OCI-LY1 (cell line): ENCODE data around the gene ITLN1.

Experiments used
- H2AFZ ChIP-seq: fragments of 200-600 bp; sonication (generic), shearing (Covaris generic); 2 replicates; pipeline ENCODE4 v1.6.0; 2014; ENCODE audit warnings: antibody characterized with exemption, mild to moderate bottlenecking, low read length
- H3F3A ChIP-seq: fragments of 200-600 bp; sonication (generic), shearing (Covaris generic); 2 replicates; pipeline ENCODE4 v1.6.0; 2014; ENCODE audit warnings: mild to moderate bottlenecking, antibody characterized with exemption, low read length, moderate library complexity; ENCODE audit not compliant: insufficient read depth
- H3K27ac ChIP-seq: fragments of 200-600 bp; sonication (generic); 2 replicates; pipeline ENCODE4 v1.5.1; 2014; ENCODE audit warnings: low read length, mixed run types, mild to moderate bottlenecking, low read depth; ENCODE audit not compliant: poor library complexity, severe bottlenecking
- H3K27me3 ChIP-seq: fragments of 200-600 bp; sonication (generic); 2 replicates; pipeline ENCODE4 v1.6.0; 2014; ENCODE audit warnings: antibody characterized with exemption, mild to moderate bottlenecking, low read length, moderate library complexity; ENCODE audit not compliant: insufficient read depth
- H3K36me3 ChIP-seq: fragments of 200-600 bp; sonication (generic); 2 replicates; pipeline ENCODE4 v1.6.1; 2014; ENCODE audit warnings: mild to moderate bottlenecking, antibody characterized with exemption, low read length, moderate library complexity, mixed read lengths; ENCODE audit not compliant: insufficient read depth
- H3K4me1 ChIP-seq: fragments of 200-600 bp; sonication (generic); 2 replicates; pipeline ENCODE4 v1.5.1; 2014; ENCODE audit warnings: mild to moderate bottlenecking, low read length, moderate library complexity; ENCODE audit not compliant: insufficient read depth, severe bottlenecking
- H3K4me2 ChIP-seq: fragments of 200-600 bp; sonication (generic), shearing (Covaris generic); 2 replicates; pipeline ENCODE4 v1.6.1; 2014; ENCODE audit warnings: low read length
- H3K4me3 ChIP-seq: fragments of 200-600 bp; sonication (generic); 2 replicates; pipeline ENCODE4 v1.5.1; 2014; ENCODE audit warnings: low read length, low read depth, mild to moderate bottlenecking, mixed read lengths; ENCODE audit not compliant: poor library complexity, severe bottlenecking
- H3K79me2 ChIP-seq: fragments of 200-600 bp; shearing (Covaris generic); 2 replicates; pipeline ENCODE4 v1.6.1; 2016; ENCODE audit warnings: mixed run types, low read length, mixed read lengths; ENCODE audit not compliant: insufficient read depth
- H3K9ac ChIP-seq: fragments of 200-600 bp; sonication (generic), shearing (Covaris generic); 2 replicates; pipeline ENCODE4 v1.6.1; 2014; ENCODE audit warnings: mild to moderate bottlenecking, low read length, mixed read lengths
- H3K9me2 ChIP-seq: fragments of 200-600 bp; sonication (generic), shearing (Covaris generic); 2 replicates; pipeline ENCODE4 v1.6.1; 2014; ENCODE audit warnings: low read depth, mild to moderate bottlenecking, low read length, mixed read lengths
- H3K9me3 ChIP-seq: fragments of 200-600 bp; shearing (Covaris generic); 2 replicates; pipeline ENCODE4 v1.6.1; 2014; ENCODE audit warnings: low read length, mixed read lengths
- H4K20me1 ChIP-seq: fragments of 200-600 bp; sonication (generic), shearing (Covaris generic); 2 replicates; pipeline ENCODE4 v1.6.0; 2016; ENCODE audit warnings: mild to moderate bottlenecking, low read length; ENCODE audit not compliant: insufficient read depth
- CTCF ChIP-seq: fragments of 200-600 bp; sonication (generic), shearing (Covaris generic); IDR thresholded peaks from 2 replicates; pipeline ENCODE4 v1.5.1; 2017; ENCODE audit warnings: mild to moderate bottlenecking, antibody characterized with exemption, low read length, moderate library complexity, mixed read lengths
- EZH2 ChIP-seq: fragments of 200-600 bp; sonication (generic), shearing (Covaris generic); IDR thresholded peaks from 2 replicates; pipeline ENCODE4 v1.8.0; 2017; ENCODE audit warnings: borderline replicate concordance, mixed run types, mild to moderate bottlenecking, antibody characterized with exemption, low read length, moderate library complexity, mixed read lengths

Gene ITLN1

GRCh38 chr1:160841079-160841478, 43.9 kb downstream of the ITLN1 start:
- no peaks in the 10 kb centered on the region for H3K9me2 ChIP-seq
- no peaks in the 10 kb centered on the region for H3K27me3 ChIP-seq
- no peaks in the 10 kb centered on the region for H3K9me3 ChIP-seq
- H4K20me1 ChIP-seq = no peaks in the 10 kb centered on the region
- no peak overlapping the region for H3K9ac ChIP-seq
- no peaks in the 10 kb centered on the region for H3K36me3 ChIP-seq
- H3K4me3 ChIP-seq = no peak overlapping the region
- no peak overlapping the region for H2AFZ ChIP-seq
- no peaks in the 10 kb centered on the region for H3K79me2 ChIP-seq
- H3K4me1 ChIP-seq = peaks cover 20% of the 10 kb centered on the region
- TF ChIP-seq CTCF (no peak), EZH2 (no peak)
- no peak overlapping the region for H3K27ac ChIP-seq
- no peaks in the 10 kb centered on the region for H3F3A ChIP-seq
- H3K4me2 ChIP-seq = no peak overlapping the region

GRCh38 chr1:160839746-160840145, 45.2 kb downstream of the ITLN1 start:
- H3K36me3 ChIP-seq = no peaks in the 10 kb centered on the region
- no peaks in the 10 kb centered on the region for H3K79me2 ChIP-seq
- no peaks in the 10 kb centered on the region for H4K20me1 ChIP-seq
- no peaks in the 10 kb centered on the region for H3K9me2 ChIP-seq
- H3K4me2 ChIP-seq = no peak overlapping the region
- H3K9me3 ChIP-seq = no peaks in the 10 kb centered on the region
- no peak overlapping the region for H3K4me3 ChIP-seq
- no peak for TF ChIP-seq CTCF
- TF ChIP-seq EZH2 = no peak
- H3K27me3 ChIP-seq = no peaks in the 10 kb centered on the region
- peaks cover 20% of the 10 kb centered on the region for H3K4me1 ChIP-seq
- no peak overlapping the region for H3K9ac ChIP-seq
- H3K27ac ChIP-seq = no peak overlapping the region
- H2AFZ ChIP-seq = no peak overlapping the region
- H3F3A ChIP-seq = no peaks in the 10 kb centered on the region

DNA sequence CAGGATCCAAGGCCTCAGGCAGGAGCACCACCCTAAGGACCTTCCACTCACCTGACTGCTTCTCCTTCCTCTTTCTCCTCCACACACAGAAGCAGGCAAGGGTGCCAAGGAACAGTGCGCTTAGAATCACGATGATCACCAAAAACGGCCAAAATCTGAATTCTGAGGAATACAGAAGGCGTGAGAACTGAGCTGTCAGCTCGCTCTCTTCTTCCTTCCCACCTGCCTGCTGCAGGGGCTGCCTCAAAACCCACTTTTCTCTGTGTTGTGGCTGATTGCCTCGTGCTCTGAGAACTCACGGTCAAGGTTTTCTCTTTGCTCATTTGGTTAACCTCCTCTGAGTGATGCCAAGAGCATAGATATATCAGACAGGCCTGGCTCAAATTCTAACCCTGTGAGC, 46.1 kb downstream of the ITLN1 start:
- H3K4me1 ChIP-seq = peaks cover 20% of the 10 kb centered on the region
- H3K9me3 ChIP-seq = no peaks in the 10 kb centered on the region
- H3F3A ChIP-seq = no peaks in the 10 kb centered on the region
- H3K9ac ChIP-seq = no peak overlapping the region
- H3K4me2 ChIP-seq = no peak overlapping the region
- no peaks in the 10 kb centered on the region for H4K20me1 ChIP-seq
- no peaks in the 10 kb centered on the region for H3K9me2 ChIP-seq
- no peak overlapping the region for H3K4me3 ChIP-seq
- no peaks in the 10 kb centered on the region for H3K27me3 ChIP-seq
- H3K79me2 ChIP-seq = no peaks in the 10 kb centered on the region
- H3K36me3 ChIP-seq = no peaks in the 10 kb centered on the region
- no peak overlapping the region for H2AFZ ChIP-seq
- no peak overlapping the region for H3K27ac ChIP-seq
- TF ChIP-seq EZH2 (no peak), CTCF (no peak)
